Measurements from ENCODE around the gene RRP1. TPM values are rescaled to one million over a fixed set of nuclear protein-coding genes. Genes with fewer than 3 reads are reported as not detected.

The RRP1 gene
- polyA plus RNA-seq, 12 donors = 14.4 to 32.8 (median 17.7) TPM; not detected in 1

DNA sequence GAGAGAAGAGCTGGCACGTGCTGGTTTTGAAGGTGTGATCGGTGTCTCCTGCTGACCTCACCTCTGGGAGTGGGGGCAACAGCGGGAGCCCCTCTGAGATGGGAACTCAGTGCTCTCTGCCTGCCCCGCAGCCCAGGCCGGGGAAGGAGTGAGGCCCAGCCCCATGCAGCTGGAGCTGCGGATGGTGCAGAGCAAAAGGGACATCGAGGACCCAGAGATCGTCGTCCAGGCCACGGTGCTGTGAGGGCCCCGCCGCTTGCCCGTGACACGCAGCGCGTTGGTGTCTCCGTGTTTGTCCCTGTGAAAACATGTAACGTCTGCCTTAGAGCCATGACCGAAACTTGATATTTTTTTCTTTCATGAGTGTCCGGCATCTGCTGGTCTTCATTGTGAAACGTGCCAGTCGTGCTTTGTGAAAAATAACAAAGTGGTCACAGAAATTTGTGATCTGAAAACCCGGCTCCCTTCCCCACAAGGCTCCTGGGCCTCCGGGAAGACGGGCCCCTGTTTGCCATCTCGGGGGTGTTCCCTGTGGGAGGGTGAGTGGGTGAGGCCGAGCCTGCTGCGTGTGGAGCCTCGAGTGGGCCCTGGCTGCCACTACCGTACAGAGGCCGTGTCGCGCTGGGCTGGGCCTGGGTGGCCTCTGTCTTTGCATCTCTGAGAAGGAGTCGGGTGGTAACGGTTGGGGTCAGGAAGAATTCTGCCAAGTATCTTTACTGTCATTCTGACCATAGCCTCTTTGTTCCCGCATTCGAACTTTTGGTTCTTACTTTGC lies 33.4 kb upstream of the RRP1 start:
- no peak for DNase-seq

DNA sequence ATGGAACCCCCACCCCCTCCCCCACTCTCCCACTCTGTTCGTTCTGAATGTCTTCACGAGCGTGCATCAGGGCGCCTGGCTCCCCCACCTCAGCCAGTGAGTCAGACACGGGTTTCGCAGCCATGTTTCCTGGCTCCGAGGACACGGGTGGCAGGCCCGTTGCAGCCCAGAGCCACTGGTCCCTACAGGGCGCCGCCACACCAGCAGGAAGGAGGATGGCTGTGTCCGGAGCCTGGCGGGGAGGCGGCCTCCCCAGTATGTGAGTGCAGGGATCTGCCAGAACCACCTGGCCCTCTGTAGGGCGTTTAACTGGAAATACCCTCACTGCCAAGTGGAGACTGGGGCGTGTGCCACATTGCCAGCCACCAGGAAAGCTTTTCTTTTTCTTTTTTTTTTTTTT lies 31.8 kb upstream of the RRP1 start:
- no peak for DNase-seq

DNA sequence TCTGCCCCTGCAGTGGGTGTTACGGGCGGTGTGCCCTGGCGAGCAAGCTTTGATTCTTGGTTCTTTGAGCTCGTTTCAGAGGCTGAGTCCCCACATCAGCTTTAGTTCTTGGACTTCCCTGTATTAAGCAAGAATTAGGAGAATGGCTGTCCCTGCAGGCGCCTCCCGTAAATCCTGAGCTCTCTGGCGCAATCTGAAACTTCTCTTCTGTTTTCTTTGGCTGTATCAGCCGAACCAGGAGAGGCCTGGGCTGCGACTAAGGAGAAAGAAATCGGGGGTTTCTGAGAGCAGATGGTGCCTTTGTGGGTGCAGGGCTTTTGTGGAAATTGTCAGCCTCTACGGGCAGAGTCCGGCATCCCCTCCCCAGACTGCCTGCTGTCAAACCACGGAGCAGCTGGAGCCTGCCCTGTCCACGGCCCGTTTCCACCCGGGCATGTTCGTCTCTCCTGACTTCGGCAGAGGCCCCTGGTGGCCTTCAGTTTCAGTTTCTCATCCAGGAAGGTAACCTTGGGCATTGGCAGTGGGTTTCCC lies 31.2 kb upstream of the RRP1 start:
- DNase-seq = peak; percentile 48

DNA sequence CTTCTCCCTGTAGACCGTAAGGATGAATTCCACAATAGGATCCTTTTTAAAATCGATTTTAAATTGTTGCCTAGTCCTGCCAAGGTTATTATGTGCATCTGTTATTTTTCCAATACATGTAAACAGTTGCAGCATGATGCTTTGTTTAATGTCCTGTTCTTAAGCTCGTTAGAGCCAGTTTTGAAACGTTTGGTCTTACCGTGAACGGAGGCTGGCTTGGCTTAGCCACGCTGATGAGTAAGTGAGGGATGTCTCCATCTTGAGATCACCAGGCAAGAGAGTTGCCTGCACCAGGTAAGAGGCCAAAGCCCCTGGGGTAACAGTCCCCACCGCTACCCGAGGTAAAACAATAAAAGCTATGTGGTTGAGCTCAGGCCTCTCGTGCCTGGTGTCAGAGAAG lies 30.6 kb upstream of the RRP1 start:
- DNase-seq = no peak

DNA sequence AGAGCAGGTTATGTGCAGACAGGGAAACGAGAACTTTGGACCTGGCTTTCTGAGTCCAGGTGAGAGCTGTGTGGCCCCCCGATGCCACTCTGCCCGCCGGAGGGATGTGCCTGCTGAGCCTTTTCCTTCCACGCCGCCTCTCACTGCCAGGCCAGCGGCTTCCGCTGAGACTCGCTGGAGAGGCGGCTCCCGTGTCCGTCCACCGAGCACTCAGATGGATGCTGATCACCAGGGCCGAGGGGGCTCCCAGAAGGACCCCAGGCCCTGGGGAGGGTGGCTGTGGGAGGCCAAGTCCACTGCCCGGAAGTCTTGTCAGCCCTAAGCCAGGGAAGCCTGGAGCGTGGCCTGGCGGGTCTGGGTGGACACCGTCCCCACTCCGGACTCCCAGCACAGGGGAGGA lies 29.7 kb upstream of the RRP1 start:
- DNase-seq = no peak

DNA sequence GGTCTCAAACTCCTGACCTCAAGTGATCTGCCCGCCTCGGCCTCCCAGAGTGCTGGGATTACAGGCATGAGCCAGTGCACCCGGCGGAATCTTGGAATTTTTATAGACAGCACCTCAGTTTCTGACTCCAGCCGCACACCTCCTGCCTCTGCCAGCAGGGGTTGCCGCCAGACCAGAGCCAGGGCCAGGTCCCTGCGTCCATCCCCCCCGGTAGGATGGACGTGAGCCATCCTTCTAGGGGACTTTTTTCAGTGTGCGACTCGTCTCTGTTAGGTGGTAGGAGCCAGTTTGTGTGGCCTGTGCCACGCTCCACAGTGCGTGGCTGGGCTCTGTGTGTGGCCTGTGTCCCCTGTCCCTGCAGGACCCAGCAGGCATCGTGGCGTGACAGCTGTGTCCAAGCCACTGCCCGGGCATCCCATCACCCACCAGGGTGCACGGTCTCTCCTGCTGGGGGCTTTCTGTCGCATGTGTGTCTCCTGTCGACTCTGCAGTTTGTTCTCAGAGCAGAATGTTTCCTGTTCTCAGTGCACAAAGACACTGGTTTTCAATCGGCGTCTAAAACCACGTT lies 28.9 kb upstream of the RRP1 start:
- no peak for DNase-seq

DNA sequence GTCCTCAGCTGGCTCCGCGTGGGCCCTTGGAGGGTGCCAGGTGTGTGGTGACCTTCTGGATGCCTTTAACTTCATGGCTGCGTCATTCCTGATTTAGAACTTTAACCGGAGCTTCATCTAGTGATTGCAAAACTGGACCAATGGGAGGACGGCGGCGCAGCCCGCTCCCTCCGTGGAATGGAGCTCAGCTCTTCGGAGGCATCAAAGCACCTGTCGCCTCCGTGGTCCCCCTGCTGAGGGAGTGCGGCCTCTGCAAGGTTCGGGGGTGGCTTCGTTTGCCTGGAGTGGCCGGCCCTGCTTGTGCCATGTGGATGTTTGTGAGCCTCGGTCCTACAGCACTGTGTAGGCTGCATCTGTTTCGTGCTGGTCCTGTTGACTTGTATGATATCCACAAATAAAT lies 27.5 kb upstream of the RRP1 start:
- DNase-seq = no peak

DNA sequence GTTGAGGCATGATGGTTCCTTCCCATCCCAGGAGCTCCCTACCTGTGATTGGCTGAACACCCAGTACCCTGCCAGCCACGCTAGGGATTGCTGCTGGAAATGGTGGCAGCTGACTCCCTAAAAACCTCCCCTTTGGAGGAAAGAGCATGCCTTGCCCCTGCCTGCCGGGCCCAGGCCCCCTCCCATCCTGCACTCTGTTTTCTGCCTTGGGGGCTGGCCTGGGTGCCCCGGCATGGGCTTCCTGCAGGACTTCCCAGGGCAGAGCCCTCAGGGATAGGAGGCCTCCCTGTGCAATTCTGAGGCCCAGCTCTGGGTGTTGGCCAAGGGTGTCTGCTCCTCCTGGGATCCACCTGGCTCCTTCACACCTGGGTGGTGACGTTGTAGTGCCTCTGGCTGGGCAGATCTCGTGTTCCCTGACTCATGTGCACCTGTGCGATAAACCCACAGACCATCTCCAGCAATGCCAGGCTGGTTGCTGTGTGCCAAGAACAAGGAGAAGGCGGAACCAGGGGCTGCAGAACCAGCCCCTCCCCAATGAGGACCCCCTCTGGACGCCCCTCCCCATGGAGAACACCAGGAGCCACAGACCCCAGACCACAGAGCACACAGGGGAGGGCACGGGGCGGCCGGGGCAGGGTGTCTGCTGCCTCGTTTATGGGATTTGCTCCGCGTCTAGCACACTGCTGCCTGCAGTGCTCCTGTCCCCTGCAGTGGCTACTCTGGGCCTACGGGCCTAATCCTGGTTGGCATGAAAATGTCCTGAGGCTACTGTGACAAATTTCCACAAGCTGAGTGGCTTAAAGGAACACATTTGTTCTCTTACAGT lies 26.9 kb upstream of the RRP1 start:
- DNase-seq = no peak

DNA sequence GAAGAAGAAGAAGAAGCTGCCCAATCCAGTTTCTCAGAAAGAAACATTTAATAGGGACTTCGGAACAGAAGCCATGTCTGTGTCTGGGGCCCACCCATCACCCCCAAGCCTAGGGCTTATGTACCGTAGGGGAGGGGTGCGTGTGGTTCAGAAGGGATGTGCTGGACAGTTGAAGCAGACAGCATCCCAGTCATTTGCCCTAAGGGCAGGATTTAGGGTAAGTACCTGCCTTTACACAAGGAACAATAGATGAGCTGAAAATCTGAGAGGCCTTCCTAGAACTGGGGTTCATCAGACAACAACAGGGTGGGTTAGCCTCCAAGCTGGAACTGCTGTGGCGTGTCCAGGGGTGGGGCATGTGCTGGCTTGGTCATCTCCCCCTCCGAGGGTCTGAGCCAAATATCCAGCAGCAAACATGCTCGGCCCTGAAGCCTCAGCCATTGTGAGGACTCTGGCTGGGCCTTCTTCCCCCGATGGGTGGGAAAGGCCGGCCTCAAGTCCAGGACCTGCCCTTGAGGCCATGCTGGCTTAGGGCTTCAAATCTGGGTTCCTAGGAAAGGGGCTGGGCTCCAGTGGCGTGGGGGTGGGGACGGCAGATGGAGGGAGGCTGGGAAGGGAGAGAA lies 25.4 kb upstream of the RRP1 start:
- DNase-seq = no peak

DNA sequence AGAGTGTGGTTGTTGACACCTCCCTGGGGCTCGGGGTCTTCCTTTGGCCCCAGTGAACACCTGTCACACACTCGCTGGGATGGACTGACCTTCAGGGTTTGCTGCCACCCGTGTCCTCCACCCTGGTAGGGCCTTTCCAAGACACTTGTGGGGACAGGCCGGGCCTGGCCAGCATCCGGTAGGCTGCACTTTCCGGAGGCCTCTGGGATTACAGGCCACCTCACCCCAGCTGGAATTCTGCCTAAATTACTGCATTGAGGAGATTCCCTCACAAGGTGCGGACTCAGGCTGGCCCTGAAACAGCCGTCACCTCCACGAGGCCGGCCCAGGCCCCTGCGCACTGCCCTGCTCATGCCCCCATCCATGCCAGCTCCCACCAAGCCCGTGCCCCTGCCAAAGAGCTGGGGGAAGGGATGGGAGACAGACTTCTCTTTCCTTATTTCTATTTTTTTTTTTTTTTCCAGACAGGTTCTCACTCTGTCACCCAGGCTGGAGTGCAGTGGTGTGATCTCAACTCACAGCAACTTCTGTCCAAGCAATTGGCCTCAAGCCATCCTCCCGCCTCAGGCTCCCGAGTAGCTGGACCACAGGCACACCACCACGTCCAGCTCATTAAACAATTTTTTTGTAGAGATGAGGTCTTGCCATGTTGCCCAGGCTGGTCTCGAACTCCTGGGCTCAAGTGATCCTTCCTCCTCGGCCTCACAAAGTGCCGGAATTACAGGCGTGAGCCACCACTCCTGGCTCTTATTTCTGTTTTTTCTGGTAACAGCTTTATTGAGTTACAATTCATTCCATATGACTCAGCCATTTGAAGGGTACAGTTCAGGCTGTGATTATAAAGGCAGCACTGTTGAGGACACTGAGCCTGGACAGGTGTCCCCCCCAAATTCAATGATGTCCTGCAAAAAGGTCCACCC lies 24.5 kb upstream of the RRP1 start:
- DNase-seq = no peak

DNA sequence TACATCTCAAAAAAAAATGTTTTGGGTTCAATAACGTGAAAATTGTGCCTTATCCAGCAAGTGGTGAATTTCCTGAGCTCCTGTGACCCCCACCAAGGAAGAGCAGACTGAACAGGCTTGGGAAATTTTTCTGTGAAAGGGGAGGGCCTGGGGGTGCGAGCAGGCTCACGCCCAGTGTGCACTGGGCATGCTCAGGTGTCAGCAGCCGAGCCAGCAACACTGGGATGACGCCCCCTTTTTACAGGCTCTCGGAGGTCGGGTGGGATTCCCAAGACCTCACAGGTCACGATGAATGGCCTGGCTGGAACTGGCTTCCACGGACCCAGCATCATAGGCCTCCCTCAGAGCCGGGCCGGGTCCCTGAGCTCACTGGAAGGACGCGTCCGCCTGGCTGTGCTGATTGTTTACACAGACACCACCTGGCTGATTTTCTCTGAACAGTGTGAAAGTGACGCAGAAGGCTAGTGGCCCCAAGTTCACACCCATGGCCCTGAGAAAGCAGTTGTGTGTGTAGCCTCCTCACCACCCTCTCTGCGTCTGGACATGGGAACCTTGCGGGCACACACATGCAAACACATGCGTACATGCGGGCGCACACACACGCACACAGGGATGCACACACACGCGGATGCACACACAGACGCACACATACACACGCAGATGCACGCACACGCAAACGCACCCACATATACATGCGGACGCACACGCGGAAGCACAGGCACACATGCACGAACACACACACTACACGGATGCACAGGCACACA lies 22.5 kb upstream of the RRP1 start:
- DNase-seq = no peak

DNA sequence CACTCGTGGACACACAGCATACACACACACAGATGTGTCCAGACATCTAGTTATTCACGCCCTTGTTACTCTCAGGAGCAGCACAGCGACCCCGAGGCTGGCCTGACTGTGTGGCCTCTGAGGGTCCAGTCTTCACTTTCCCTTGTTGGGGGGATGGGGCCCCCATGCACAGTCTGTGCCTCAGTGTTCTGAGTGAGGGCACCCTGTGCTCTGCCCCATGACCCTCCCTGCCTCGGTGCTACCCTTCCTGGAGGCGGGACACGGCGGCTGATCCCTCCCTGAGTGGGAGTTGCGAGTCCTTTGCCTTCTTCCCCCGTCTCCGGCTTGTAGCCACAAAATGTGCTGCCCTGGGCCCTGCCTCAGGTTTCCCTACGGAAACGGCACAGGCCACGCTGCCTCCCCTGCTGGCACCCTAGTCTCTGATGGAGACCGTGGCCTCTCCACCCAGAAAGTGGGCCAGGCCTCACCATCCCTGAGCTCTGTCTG lies 21.8 kb upstream of the RRP1 start:
- no peak for DNase-seq

DNA sequence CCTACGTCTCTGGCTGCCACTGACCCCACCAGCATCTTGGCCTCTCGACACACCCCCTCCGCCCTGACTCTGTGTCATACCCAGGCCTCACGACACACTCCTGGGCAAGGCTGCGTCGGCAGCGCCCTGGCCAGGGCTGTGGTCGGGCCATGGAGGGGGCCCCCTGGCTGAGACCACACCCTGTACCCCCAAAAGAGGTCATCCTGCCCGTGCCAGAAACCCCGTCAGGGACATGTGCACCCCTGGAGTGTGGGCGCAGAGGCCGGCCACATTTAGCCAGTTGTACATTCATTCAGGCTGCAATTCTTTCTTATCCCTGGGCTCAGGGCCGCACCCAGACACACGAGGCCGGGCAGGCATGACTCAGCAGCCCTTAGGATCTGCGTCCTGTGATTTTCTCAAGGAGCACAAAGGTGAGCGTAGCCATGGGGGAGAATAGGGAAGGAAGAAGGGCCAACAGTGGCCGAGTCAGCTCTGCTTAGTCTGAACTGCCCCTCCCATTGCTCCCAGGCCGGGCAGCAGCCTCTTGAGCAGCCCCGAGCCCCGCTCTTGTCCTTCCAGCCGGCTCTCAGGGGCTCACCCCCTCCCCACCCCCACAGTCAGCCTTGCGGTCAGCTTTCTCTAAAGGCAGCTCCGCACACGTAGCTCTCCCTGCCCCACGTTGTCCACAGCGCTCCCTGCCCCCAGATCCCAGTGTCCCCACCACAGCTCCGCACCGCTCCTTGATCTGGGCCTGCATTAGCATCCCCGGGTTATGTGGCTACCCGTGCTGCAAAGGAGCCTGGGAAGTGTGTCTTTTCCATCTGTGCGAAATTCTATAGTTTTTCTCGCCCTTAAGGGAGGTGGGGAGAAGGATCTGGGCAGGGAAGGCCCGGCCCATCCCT lies 21.2 kb upstream of the RRP1 start:
- no peak for DNase-seq

DNA sequence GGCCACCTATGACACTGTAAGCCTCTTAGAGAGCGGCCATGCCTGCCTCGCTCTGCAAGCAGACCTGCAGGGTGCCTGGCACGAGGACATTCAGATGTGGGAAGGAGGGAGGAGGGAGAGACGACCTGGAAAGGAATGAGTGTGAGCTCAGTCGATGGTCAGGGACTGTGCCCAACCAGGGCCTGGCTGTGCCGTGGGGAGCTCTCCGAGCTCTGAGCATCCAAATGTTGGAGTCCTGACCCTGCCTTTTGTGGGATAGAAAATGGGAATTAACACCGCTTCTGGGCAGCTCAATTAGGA lies 20.6 kb upstream of the RRP1 start:
- DNase-seq = no peak

DNA sequence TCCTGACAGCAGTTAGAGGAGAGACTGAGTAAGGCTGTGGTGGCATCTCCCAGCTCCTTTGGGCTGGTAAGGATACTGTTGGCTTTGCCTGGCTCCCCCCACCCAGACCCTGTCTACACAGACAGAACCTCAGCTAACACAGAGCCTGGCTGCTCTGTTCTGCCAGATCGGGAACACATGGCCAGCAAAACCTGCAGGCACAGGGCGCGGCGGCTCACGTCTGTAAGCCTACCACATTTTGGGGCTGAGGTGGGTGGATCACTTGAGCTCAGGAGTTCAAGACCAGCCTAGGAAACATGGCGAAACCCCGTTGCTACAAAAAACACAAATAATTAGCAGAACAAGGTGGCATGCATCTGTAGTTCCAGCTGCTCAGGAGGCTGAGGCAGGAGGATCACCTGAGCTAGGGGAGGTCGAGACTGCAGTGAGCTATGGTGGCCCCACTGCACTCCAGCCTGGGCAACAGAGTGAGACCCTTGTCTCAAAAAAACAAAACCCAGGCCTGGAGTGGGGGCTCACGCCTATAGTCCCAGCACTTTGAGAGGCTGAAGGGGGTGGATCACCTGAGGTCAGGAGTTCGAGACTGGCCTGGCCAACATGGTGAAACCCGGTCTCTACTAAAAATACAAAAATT lies 19.9 kb upstream of the RRP1 start:
- DNase-seq = no peak

DNA sequence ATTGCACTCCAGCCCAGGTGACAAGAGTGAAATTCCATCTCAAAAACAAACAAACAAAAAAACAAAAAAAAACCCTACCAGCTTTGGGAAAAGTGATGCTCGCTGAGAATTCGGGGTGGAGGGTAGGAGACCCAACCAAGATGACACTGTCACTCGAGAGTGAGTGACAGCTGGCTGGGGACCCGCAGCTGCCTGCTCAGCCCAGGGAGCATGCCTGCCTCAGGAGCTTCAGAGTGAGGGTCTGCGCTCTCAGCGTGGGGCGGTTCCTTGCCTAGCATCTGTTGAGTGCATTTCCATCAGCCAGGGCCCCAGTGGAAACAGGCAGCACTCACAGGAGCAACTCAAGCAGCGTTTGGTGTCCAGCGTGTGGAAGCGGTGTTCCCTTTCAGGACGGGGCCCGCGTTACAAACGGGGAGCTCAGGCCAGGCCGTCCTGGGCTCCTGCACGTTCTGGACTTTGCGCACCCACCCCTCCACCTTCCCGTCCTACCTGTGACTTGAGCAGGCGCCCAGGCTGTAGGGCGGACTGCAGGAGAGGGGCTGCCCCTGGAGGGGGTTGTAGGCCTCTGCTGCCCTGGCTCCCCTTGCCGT lies 19.2 kb upstream of the RRP1 start:
- DNase-seq = no peak

DNA sequence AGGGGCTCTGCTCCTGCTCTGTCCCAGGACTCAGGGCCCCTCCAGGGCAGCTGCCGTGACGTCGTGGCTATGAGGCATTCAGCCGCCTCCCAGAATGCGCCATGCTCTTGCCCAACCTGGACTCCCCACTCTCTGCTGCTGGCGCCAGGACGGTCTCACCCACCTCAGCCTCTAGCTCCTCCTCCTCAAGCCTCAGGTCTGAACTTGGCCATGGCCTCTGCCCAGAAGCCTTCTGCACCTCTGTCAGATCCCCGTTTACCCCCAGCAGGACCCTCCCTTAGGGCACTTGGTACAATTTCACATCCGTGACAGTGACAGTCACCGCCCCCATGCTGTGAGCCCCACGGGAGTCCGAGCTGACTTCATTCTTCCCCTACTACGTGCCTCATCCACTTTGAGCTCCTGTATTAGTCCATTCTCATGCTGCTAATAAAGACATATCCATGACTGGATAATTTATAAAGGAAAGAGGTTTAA lies 18.1 kb upstream of the RRP1 start:
- DNase-seq = no peak

DNA sequence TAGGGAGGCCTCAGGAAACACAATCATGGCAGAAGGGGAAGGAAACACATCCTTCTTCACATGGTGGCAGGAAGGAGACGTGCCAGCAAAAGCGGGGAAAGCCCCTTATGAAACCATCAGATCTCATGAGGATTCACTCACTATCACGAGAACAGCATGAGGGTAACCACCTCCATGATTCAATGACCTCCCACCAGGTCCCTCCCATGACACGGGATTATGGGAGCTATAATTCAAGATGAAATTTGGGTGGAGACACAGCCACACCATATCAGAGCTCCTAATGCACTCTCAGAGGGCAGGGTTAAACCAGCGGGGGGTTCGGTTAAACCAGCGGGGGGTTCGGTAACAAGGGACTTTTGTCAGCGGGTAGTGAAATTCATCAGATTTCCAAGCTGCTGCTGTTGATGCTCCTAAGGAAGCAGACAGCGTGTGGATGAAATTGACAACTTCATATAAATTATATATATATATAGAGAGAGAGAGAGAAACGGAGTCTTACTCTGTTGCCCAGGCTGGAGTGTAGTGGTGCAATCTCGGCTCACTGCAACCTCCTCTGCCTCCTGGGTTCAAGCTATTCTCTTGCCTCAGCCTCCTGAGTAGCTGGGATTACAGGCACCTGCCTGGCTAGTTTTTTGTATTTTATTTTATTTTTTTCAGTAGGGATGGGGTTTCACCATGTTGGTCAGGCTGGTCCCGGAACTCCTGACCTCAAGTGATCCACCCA lies 17.5 kb upstream of the RRP1 start:
- DNase-seq = no peak
